HCT116 (cell line): ENCODE results near the gene LORICRIN.

Experiments
- CTCF ChIP-seq, 3 experiments: fragments of 200-600 bp in 1 of 3; sonication (generic) in 1 of 3; IDR thresholded peaks in 2 of 3; conservative IDR thresholded peaks in 1 of 3; 2 replicates each; pipeline ENCODE4 v1.5.1; 2012 to 2017; ENCODE audit warnings: low read depth in 2 of 3, low read length in 2 of 3, antibody characterized with exemption in 1 of 3, borderline replicate concordance in 1 of 3, control low read depth in 1 of 3, mild to moderate bottlenecking in 1 of 3, mixed read lengths in 1 of 3, mixed run types in 1 of 3, moderate library complexity in 1 of 3; ENCODE audit not compliant: insufficient read depth in 1 of 3
- ELF1 ChIP-seq: IDR thresholded peaks from 2 replicates; pipeline ENCODE4 v1.6.1; 2012; ENCODE audit warnings: low read depth, borderline replicate concordance
- POLR2A ChIP-seq: IDR thresholded peaks from 2 replicates; pipeline ENCODE4 v1.7.0; 2011; ENCODE audit warnings: borderline replicate concordance; ENCODE audit not compliant: insufficient read depth, insufficient read length; ENCODE audit errors: extremely low read depth
- POLR2AphosphoS5 ChIP-seq: IDR thresholded peaks from 2 replicates; pipeline ENCODE4 v1.6.1; 2011; ENCODE audit warnings: mild to moderate bottlenecking, low read depth, low read length, moderate library complexity
- RAD21 ChIP-seq: IDR thresholded peaks from 2 replicates; pipeline ENCODE4 v1.6.1; 2012; ENCODE audit warnings: low read depth, mild to moderate bottlenecking
- REST ChIP-seq: IDR thresholded peaks from 2 replicates; pipeline ENCODE4 v1.6.1; 2012; ENCODE audit warnings: low read depth
- SIN3A ChIP-seq: IDR thresholded peaks from 2 replicates; pipeline ENCODE4 v1.6.1; 2012; ENCODE audit warnings: low read depth
- SP1 ChIP-seq: IDR thresholded peaks from 2 replicates; pipeline ENCODE4 v1.6.1; 2012; ENCODE audit warnings: low read depth
- ZBTB33 ChIP-seq: IDR thresholded peaks from 2 replicates; pipeline ENCODE4 v1.6.1; 2011; ENCODE audit warnings: mild to moderate bottlenecking, low read length, moderate library complexity; ENCODE audit not compliant: insufficient replicate concordance; ENCODE audit errors: extremely low read depth
- ZFX ChIP-seq: fragments of 450-650 bp; IDR thresholded peaks from 2 replicates; pipeline ENCODE4 v1.6.1; 2017
- ZNF274 ChIP-seq: fragments of 200-500 bp; sonication (Bioruptor generic); IDR thresholded peaks from 2 replicates; pipeline ENCODE4 v1.6.1; 2014; ENCODE audit warnings: mild to moderate bottlenecking, low read depth, low read length, inconsistent platforms

- TF ChIP-seq CTCF (IDR thresholded peaks at IDR 0.05 in 2 of 3, conservative IDR thresholded peaks at IDR 0.05 in 1 of 3; ENCODE audit: borderline replicate concordance in 1 of 3, insufficient read depth in 1 of 3, low read depth in 2 of 3, low read length in 2 of 3): no peak
- TF ChIP-seq SP1: no peak
- TF ChIP-seq ZFX: no peak
- TF ChIP-seq ZNF274: no peak
- TF ChIP-seq REST: no peak
- TF ChIP-seq SIN3A: no peak
- TF ChIP-seq RAD21: no peak
- TF ChIP-seq POLR2AphosphoS5: no peak
- no peak for TF ChIP-seq POLR2A
- TF ChIP-seq ELF1: no peak
- no peak for TF ChIP-seq ZBTB33
Measured at GRCh38 chr1:153305682-153306081, 46.2 kb downstream of the LORICRIN start.
